Esophagus muscularis mucosa (tissue), 3 donors: ENCODE results near the gene IFT81.

ENCODE experiments used
- CTCF ChIP-seq, 3 experiments: fragments of 200-600 bp in 2 of 3; fragments of 450-650 bp in 1 of 3; sonication (generic) in 2 of 3; IDR thresholded peaks; one replicate each; pipeline ENCODE4 v1.5.1; 2017 to 2019; ENCODE audit warnings: antibody characterized with exemption in 3 of 3, mild to moderate bottlenecking in 2 of 3, moderate library complexity in 1 of 3
- EP300 ChIP-seq: sonication (generic); formaldehyde crosslinking; IDR thresholded peaks from one replicate; pipeline ENCODE4 v1.6.1; 2017; ENCODE audit warnings: antibody characterized with exemption

GRCh38 chr12:110223777-110224378 lies 99.7 kb downstream of the IFT81 start:
- TF ChIP-seq EP300 (no peak), CTCF (IDR thresholded peaks at IDR 0.05) (no peak)
